Chondrocyte (in vitro differentiated cells): ENCODE results near the gene TMEM127. TPM values are rescaled to one million over a fixed set of nuclear protein-coding genes. Genes with fewer than 3 reads are reported as not detected.

Experiments
- DNase-seq: peaks from one replicate; pipeline ENCODE4 v3.0.0; 2021; ENCODE audit warnings: mixed read lengths, low spot score
- H3K27ac Mint-ChIP-seq: one replicate; pipeline ENCODE4 v1.8.0; 2021; ENCODE audit warnings: mild to moderate bottlenecking, moderate library complexity, mixed read lengths; ENCODE audit not compliant: unreplicated experiment
- H3K27me3 Mint-ChIP-seq: 2 replicates; pipeline ENCODE4 v1.8.0; 2021; ENCODE audit warnings: low read depth, mixed read lengths
- H3K36me3 Mint-ChIP-seq: 2 replicates; pipeline ENCODE4 v1.8.0; 2021; ENCODE audit warnings: low read depth, mixed read lengths
- H3K4me1 Mint-ChIP-seq: 2 replicates; pipeline ENCODE4 v1.8.0; 2021; ENCODE audit warnings: low read depth, mild to moderate bottlenecking, mixed read lengths
- H3K4me3 Mint-ChIP-seq: one replicate; pipeline ENCODE4 v1.8.0; 2021; ENCODE audit warnings: mild to moderate bottlenecking, moderate library complexity, mixed read lengths; ENCODE audit not compliant: unreplicated experiment
- H3K9me3 Mint-ChIP-seq: 2 replicates; pipeline ENCODE4 v1.8.0; 2021; ENCODE audit warnings: low read depth, mixed read lengths
- long read RNA-seq: library from polyadenylated mRNA; stranded (forward); transcript quantifications from one replicate; pipeline ENCODE4 v2.0.0, GENCODE V29; 2021
- total RNA-seq: library from RNA; stranded (reverse); gene quantifications from 3 replicates; pipeline ENCODE4 v1.2.1, GENCODE V29; 2021
- TF ChIP-seq, protein P1 (sequence below): fragments of 200-600 bp; sonication (generic); IDR thresholded peaks from 2 replicates; pipeline ENCODE4 v1.5.0; 2021; ENCODE audit warnings: antibody characterized with exemption, mild to moderate bottlenecking, moderate library complexity

Gene TMEM127, protein sequence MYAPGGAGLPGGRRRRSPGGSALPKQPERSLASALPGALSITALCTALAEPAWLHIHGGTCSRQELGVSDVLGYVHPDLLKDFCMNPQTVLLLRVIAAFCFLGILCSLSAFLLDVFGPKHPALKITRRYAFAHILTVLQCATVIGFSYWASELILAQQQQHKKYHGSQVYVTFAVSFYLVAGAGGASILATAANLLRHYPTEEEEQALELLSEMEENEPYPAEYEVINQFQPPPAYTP
- total RNA-seq: 43.9 to 54.4 TPM (median 52.5 TPM) in 3 replicates
- long read RNA-seq, full-length matches to known transcripts: 60 of 92 reads
- long read RNA-seq, partial matches to known transcripts: 3 of 92 reads
- long read RNA-seq, other reads (novel, unspliced or antisense): 29 of 92 reads

DNA sequence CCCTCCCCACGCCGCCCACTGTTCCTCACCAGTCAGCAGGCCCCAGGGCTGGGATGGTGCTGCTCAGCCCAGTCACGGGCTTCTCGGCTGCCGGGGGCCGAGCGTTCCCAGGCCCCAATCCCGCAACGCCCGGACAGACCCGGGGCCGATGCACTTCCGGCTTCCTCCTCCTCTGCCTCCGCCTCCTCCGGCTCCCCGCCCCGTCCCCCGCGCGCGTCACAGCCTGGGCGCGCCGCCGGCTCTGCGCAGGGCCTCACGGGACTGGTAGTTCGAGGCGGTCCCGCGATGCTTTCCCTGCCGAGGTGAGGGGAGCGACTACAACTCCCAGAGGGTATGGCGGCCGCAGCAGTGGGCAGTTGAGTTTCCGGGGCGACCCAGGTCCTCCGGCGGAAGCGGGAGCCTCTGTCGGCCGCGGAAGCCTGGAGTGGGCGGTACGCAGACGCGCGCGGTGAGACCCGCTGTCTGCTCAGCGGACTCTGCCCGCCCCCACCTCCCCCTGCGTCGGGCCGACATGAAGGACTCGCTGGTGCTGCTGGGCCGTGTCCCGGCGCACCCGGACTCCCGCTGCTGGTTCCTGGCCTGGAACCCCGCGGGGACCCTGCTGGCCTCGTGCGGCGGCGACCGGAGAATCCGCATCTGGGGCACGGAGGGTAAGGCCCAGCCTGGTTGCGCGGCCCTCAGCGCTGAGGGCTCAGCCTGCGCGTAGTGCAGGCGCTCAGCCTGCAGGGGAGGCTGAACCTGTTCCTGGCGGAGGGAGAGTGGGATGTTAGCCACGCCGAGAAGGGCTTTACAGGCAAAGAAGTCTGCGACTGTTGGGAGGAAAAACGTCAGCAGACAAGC is at the start of gene TMEM127, which contains the start of gene CIAO1:
Gene TMEM127 (minus strand): TSS at position 158 of the 840 bp plus-strand sequence. CDS start 616 bp downstream, outside the sequence.
Gene CIAO1 (plus strand): TSS at position 386 of the 840 bp plus-strand sequence. CDS start 126 bp downstream, at position 512.
- Mint-ChIP-seq H3K4me3 (peak within 1 kb of the TSS; percentile 93), H3K4me1 (peaks cover 31% of the 10 kb centered on the region), H3K9me3 (no peaks in the 10 kb centered on the region), H3K36me3 (peaks cover 9% of the 10 kb centered on the region), H3K27ac (peak within 1 kb of the TSS; percentile 97), H3K27me3 (no peaks in the 10 kb centered on the region)
- TF ChIP-seq, protein P1, sequence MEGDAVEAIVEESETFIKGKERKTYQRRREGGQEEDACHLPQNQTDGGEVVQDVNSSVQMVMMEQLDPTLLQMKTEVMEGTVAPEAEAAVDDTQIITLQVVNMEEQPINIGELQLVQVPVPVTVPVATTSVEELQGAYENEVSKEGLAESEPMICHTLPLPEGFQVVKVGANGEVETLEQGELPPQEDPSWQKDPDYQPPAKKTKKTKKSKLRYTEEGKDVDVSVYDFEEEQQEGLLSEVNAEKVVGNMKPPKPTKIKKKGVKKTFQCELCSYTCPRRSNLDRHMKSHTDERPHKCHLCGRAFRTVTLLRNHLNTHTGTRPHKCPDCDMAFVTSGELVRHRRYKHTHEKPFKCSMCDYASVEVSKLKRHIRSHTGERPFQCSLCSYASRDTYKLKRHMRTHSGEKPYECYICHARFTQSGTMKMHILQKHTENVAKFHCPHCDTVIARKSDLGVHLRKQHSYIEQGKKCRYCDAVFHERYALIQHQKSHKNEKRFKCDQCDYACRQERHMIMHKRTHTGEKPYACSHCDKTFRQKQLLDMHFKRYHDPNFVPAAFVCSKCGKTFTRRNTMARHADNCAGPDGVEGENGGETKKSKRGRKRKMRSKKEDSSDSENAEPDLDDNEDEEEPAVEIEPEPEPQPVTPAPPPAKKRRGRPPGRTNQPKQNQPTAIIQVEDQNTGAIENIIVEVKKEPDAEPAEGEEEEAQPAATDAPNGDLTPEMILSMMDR: peak; percentile 67
- peak; percentile 100 for DNase-seq

DNA sequence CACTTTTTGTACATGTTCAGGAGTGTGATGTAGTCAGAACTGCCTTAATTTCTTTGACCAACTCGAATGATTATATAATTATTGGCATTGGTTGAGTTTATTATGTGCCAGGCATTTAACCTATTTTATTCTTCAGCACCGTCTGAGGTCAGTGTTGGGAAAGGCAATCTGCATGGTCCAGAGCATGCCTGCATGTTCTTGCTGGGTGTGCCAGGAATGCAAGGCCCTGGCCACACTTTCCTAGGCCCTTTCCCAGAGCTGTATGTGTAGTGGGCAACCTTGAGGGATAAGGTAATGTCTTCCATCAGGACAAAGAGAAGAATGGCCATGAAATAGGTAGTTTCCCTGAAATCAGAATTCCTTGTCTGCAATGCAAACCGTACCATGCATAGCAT is 49.2 kb upstream of the TMEM127 start:
- H3K27me3 Mint-ChIP-seq: no peaks in the 10 kb centered on the region
- no peaks in the 10 kb centered on the region for H3K9me3 Mint-ChIP-seq
- H3K36me3 Mint-ChIP-seq: no peaks in the 10 kb centered on the region
- TF ChIP-seq, protein P1: no peak
- H3K4me1 Mint-ChIP-seq: peaks cover 13% of the 10 kb centered on the region
- H3K27ac Mint-ChIP-seq: no peak overlapping the region
- no peak overlapping the region for H3K4me3 Mint-ChIP-seq
- DNase-seq: no peak

DNA sequence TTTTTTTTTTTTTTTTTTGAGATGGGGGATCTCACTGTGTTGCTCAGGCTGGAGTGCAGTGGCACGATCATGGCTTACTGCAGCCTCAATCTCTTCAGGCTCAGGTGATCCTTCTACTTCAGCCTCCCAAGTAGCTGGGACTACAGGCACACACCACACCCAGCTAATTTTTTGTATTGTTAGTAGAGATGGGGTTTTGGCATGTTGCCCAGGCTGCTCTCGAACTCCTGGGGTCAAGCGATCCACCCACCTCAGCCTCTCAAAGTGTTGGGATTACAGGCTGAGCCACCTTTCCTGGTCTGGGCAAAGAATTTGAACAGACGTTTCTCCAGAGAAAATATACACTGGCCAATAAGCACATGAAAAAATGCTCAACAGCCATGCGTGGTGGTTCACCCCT is 42.5 kb upstream of the TMEM127 start:
- TF ChIP-seq, protein P1: no peak
- Mint-ChIP-seq H3K9me3 (no peaks in the 10 kb centered on the region), H3K27ac (no peak overlapping the region), H3K36me3 (peaks cover 2% of the 10 kb centered on the region), H3K27me3 (no peaks in the 10 kb centered on the region), H3K4me1 (peaks cover 27% of the 10 kb centered on the region), H3K4me3 (no peak overlapping the region)
- no peak for DNase-seq

DNA sequence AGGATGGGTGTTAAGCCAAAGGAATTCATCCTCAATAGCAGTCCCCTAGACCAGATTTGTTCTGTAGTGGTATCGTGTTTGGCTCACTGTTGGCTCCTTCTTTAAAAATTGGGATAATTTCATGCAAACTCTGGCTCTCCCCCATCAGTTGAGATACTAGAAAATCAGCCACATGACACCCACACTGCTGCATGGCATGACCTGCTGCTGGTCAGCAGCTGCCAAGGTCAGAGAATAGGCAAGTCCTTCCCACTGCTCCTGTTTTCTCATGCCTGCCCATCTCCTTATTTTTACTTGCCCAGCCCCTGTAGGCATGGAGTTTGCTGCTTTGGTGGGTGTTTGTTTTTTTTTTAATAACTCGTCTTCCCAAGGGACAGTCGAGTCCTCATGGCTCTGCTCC is 40.6 kb upstream of the TMEM127 start:
- Mint-ChIP-seq H3K36me3 (peaks cover 16% of the 10 kb centered on the region), H3K27ac (peak overlapping the region; percentile 96), H3K27me3 (no peaks in the 10 kb centered on the region), H3K4me3 (peak overlapping the region; percentile 99), H3K4me1 (peaks cover 36% of the 10 kb centered on the region), H3K9me3 (no peaks in the 10 kb centered on the region)
- TF ChIP-seq, protein P1: no peak
- no peak for DNase-seq

DNA sequence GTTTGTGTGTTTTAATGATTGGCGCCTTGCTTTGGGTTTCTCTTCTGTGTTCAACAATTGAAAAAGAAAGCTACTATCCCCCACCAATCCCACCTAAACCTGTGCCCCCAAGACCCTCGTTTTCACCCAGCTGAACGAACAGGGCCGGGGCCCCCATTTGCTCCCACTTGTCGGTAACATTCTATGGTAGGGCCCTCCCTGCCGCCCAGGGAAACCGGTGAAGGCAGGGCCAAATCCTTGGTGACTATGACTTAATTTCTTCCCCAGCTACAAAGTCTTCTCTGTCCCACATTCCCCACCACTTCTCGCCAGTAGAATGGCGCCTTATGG is 40.1 kb upstream of the TMEM127 start:
- peak overlapping the region; percentile 96 for H3K27ac Mint-ChIP-seq
- DNase-seq: peak; percentile 39
- TF ChIP-seq, protein P1: no peak
- H3K4me3 Mint-ChIP-seq: peak overlapping the region; percentile 99
- peaks cover 19% of the 10 kb centered on the region for H3K36me3 Mint-ChIP-seq
- H3K4me1 Mint-ChIP-seq: peaks cover 36% of the 10 kb centered on the region
- no peaks in the 10 kb centered on the region for H3K27me3 Mint-ChIP-seq
- no peaks in the 10 kb centered on the region for H3K9me3 Mint-ChIP-seq
